Activated CD4-positive, alpha-beta T cell treated with anti-CD3 and anti-CD28 coated beads, Interleukin-2, amount 10 ng/mL, durations not matched to agents 24 days and 14 days (primary cell): ENCODE measurements around the gene TMPRSS11F. TPM values are rescaled to one million over a fixed set of nuclear protein-coding genes. Genes with fewer than 3 reads are reported as not detected.

Experiments
- DNase-seq: peaks from one replicate; pipeline ENCODE4 v3.0.0; 2022
- H3K27ac Mint-ChIP-seq: one replicate; pipeline ENCODE4 v1.8.0; 2022; ENCODE audit warnings: mild to moderate bottlenecking, mixed read lengths
- H3K27me3 Mint-ChIP-seq: one replicate; pipeline ENCODE4 v1.8.0; 2022; ENCODE audit warnings: mixed read lengths
- H3K36me3 Mint-ChIP-seq: one replicate; pipeline ENCODE4 v1.8.0; 2022; ENCODE audit warnings: low read depth, mild to moderate bottlenecking, mixed read lengths
- H3K4me1 Mint-ChIP-seq: one replicate; pipeline ENCODE4 v1.8.0; 2021; ENCODE audit warnings: mixed read lengths
- H3K4me3 Mint-ChIP-seq: one replicate; pipeline ENCODE4 v1.8.0; 2022; ENCODE audit warnings: mild to moderate bottlenecking, moderate library complexity, mixed read lengths
- H3K9me3 Mint-ChIP-seq: one replicate; pipeline ENCODE4 v1.8.0; 2021; ENCODE audit warnings: mixed read lengths
- intact Hi-C: fragments of 100-400 bp; cut with micrococcal nuclease; formaldehyde crosslinking; loops from one replicate; pipeline ENCODE4 v1.15.1; 2023
- total RNA-seq: library from RNA; stranded (reverse); gene quantifications from 2 replicates; pipeline ENCODE4 v1.2.3, GENCODE V29; 2022

The TMPRSS11F gene
- total RNA-seq, 1 donor from 2014 or later, result not detected

DNA sequence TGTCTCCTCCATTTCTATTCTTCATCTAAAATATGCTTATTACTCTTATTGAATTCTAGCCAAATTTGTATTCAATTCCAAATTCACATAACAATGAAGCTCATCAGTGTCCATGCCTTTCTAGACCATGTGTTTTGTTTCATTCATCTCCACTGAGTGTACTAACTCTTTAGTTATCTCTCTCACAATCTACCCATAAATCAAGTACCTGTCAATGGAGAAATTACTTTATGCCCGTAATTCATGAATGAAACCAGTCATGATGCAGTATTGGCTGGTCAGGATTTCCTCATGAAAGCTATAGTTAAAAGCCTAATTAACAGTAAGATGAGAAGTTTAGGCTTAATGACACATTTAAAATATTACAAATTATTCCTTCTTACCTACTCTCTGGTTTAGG lies 12.2 kb upstream of the TMPRSS11F start:
- H3K9me3 Mint-ChIP-seq, result no peaks in the 10 kb centered on the region
- no peaks in the 10 kb centered on the region for H3K4me1 Mint-ChIP-seq
- H3K36me3 Mint-ChIP-seq, result no peaks in the 10 kb centered on the region
- H3K27me3 Mint-ChIP-seq, result no peaks in the 10 kb centered on the region
- H3K27ac Mint-ChIP-seq, result no peak overlapping the region
- H3K4me3 Mint-ChIP-seq, result no peak overlapping the region
- intact Hi-C loops, result no loop called here
- no peak for DNase-seq

- no peaks in the 10 kb centered on the region for H3K36me3 Mint-ChIP-seq
- H3K4me1 Mint-ChIP-seq, result no peaks in the 10 kb centered on the region
- H3K9me3 Mint-ChIP-seq, result no peaks in the 10 kb centered on the region
- H3K4me3 Mint-ChIP-seq, result no peak overlapping the region
- DNase-seq, result no peak
- no peaks in the 10 kb centered on the region for H3K27me3 Mint-ChIP-seq
- no peak overlapping the region for H3K27ac Mint-ChIP-seq
- intact Hi-C loops, result no loop called here
Measured at GRCh38 chr4:68132342-68132741, 2.7 kb upstream of the TMPRSS11F start.

DNA sequence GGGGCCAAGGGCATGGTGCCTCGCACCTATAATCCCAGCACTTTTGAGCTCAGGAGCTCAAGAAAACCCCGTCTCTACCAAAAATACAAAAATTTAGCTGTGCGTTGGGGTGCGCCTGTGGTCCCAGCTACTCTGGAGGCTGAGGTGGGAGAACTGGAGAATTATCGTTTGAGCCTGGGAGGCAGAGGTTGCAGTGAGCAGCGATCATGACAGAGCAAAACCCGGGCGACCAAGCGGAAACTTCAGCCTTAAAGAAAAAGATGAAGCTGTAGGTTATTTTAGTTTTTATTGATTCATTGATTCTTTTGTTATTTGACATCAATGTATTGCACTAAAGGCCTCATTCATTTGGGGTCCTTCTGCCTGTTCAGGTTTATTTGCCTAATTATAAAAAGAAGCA lies 5.4 kb downstream of the TMPRSS11F start:
- no peaks in the 10 kb centered on the region for H3K9me3 Mint-ChIP-seq
- intact Hi-C loops, result no loop called here
- H3K4me3 Mint-ChIP-seq, result no peak overlapping the region
- H3K4me1 Mint-ChIP-seq, result no peaks in the 10 kb centered on the region
- no peak overlapping the region for H3K27ac Mint-ChIP-seq
- DNase-seq, result no peak
- H3K27me3 Mint-ChIP-seq, result no peaks in the 10 kb centered on the region
- H3K36me3 Mint-ChIP-seq, result no peaks in the 10 kb centered on the region

DNA sequence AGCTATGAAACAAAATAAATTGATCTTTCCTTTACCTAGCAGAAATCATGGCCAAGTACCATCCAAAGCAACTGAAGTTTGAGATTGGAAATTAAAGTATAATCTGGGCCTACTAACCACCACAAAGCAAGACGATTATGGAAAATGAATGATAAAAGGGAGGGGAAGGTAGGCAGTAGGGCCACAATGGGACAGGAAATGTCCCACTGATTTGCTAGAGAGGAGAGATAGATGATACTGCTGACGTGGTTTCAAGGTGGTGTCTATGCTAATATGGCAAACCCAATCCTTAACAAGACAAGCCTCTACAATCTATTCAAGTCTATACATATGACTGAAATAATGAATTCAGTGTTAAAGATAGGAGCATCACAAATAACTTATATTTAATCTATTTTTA lies 6.1 kb downstream of the TMPRSS11F start:
- Mint-ChIP-seq H3K4me1 (no peaks in the 10 kb centered on the region), H3K4me3 (no peak overlapping the region), H3K27ac (no peak overlapping the region), H3K27me3 (no peaks in the 10 kb centered on the region), H3K36me3 (no peaks in the 10 kb centered on the region), H3K9me3 (no peaks in the 10 kb centered on the region)
- intact Hi-C loops, result no loop called here
- no peak for DNase-seq

DNA sequence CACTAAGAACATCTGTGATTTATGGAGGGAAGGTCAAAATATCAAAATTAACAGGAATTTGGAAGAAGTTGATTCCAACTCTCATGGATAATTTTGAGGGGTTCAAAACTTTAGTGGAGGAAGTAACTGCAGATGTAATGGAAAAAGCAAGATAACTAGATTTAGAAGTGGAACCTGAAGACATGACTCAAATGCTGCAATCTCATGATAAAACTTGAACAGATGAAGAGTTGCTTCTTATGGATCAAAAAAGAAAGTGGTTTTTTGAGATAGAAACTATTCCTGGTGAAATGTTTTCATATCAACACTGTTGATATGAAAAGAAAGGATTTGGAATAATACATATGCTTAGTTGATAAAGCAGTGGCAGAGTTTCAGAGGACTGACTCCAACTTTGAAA lies 9.7 kb downstream of the TMPRSS11F start:
- Mint-ChIP-seq H3K4me3 (no peak overlapping the region), H3K27me3 (no peaks in the 10 kb centered on the region), H3K36me3 (no peaks in the 10 kb centered on the region), H3K4me1 (no peaks in the 10 kb centered on the region), H3K9me3 (no peaks in the 10 kb centered on the region), H3K27ac (no peak overlapping the region)
- DNase-seq, result no peak
- intact Hi-C loops, result no loop called here

DNA sequence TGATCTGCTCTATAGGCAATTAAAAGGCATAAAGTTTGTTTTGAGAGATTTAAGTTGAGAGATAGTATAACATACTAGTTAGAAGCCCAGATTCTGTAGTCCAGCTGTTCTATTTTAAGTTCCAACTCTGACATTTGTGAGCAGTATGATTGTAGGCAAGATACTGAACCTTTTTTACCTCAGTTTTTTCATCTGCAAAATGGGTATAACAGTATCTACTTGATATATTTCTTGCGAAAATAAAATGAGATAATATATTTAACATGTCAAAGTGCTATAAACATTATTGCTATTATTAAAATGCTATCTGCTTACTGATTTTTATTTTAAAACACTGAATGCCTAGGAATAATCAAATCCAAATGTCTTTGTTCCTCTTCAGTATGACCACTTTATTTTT lies 19.2 kb downstream of the TMPRSS11F start:
- H3K27me3 Mint-ChIP-seq, result no peaks in the 10 kb centered on the region
- no peak overlapping the region for H3K4me3 Mint-ChIP-seq
- intact Hi-C loops, result no loop called here
- H3K9me3 Mint-ChIP-seq, result no peaks in the 10 kb centered on the region
- DNase-seq, result no peak
- no peak overlapping the region for H3K27ac Mint-ChIP-seq
- H3K4me1 Mint-ChIP-seq, result no peaks in the 10 kb centered on the region
- H3K36me3 Mint-ChIP-seq, result no peaks in the 10 kb centered on the region

DNA sequence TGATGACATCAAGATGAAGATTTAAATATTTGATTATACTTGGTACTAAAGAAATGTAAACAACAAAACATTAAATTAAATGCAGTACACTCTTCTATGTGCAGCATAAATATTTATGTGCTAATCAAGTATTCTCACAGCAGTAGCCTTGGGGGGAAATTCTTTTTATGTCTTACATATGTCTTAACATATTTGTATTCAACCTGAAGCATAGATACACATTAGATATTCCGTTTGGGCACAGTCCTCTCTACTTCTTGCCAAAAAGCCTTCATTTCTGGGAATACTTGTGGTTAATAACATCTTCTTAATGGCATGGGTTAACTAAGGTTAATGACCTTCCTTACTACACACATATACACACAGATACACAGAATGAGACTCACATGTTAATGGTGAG lies 19.8 kb downstream of the TMPRSS11F start:
- DNase-seq, result no peak

GRCh38 chr4:68082758-68083157 lies 46.9 kb downstream of the TMPRSS11F start:
- Mint-ChIP-seq H3K4me3 (no peak overlapping the region), H3K27ac (no peak overlapping the region)
- intact Hi-C loops, result no loop called here

More for the DNA sequence above, 19.8 kb downstream of the TMPRSS11F start:
- H3K36me3 Mint-ChIP-seq, result no peaks in the 10 kb centered on the region
- no peaks in the 10 kb centered on the region for H3K27me3 Mint-ChIP-seq
- H3K9me3 Mint-ChIP-seq, result no peaks in the 10 kb centered on the region
- no peaks in the 10 kb centered on the region for H3K4me1 Mint-ChIP-seq
- H3K27ac Mint-ChIP-seq, result no peak overlapping the region
- no peak overlapping the region for H3K4me3 Mint-ChIP-seq
- intact Hi-C loops, result no loop called here

GRCh38 chr4:68079928-68080327 lies 49.7 kb downstream of the TMPRSS11F start:
- no peak for DNase-seq
- no peaks in the 10 kb centered on the region for H3K36me3 Mint-ChIP-seq
- no peak overlapping the region for H3K27ac Mint-ChIP-seq
- no peaks in the 10 kb centered on the region for H3K9me3 Mint-ChIP-seq
- intact Hi-C loops, result no loop called here
- no peak overlapping the region for H3K4me3 Mint-ChIP-seq
- H3K4me1 Mint-ChIP-seq, result no peaks in the 10 kb centered on the region
- H3K27me3 Mint-ChIP-seq, result no peaks in the 10 kb centered on the region

More at GRCh38 chr4:68082758-68083157, 46.9 kb downstream of the TMPRSS11F start:
- H3K9me3 Mint-ChIP-seq, result peaks cover 6% of the 10 kb centered on the region
- H3K36me3 Mint-ChIP-seq, result no peaks in the 10 kb centered on the region
- H3K27me3 Mint-ChIP-seq, result no peaks in the 10 kb centered on the region
- no peaks in the 10 kb centered on the region for H3K4me1 Mint-ChIP-seq
- no peak for DNase-seq

DNA sequence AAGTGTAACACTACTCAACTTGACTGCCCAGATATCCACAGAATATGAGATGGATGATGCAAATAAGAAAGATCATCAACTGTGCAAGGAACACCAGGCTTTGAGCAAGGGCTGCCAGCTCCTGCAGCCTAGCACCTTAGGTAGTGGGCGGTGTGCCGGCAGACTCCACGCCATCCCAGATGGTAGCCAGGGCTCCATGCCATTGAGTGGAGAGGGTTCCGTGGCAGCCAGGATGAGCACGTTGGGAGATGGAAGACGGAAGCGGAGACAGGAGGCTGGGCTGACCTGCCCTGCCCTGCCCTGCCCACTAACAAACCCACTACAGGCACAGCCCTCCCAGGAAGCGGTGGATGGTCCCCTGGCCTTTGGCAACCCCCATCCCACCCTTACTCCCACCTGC lies 51.9 kb downstream of the TMPRSS11F start:
- H3K27me3 Mint-ChIP-seq, result peaks cover 2% of the 10 kb centered on the region
- no peaks in the 10 kb centered on the region for H3K36me3 Mint-ChIP-seq
- no peaks in the 10 kb centered on the region for H3K4me1 Mint-ChIP-seq
- intact Hi-C loops, result no loop called here
- no peak overlapping the region for H3K27ac Mint-ChIP-seq
- H3K4me3 Mint-ChIP-seq, result no peak overlapping the region
- no peak for DNase-seq
- no peaks in the 10 kb centered on the region for H3K9me3 Mint-ChIP-seq

DNA sequence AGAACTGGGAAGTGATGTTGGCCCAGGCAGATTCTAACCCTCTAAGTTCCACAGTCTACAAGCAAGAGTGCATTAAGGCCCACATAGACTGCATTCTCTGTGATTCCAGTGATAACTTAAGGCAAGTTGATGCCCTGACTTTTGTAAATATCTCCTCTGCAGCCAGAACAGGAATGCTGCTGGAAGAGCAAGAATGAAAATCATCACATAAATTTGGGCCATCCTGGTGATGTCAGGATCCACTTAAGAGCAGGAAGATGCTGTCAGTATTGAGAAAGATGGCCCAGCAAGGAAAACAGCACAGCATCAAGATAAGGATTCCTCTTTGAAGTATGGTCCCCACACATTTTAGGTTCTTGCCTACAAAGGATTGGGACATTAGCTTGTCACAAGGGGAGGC lies 52.4 kb downstream of the TMPRSS11F start:
- intact Hi-C loops, result no loop called here
- no peaks in the 10 kb centered on the region for H3K36me3 Mint-ChIP-seq
- no peaks in the 10 kb centered on the region for H3K4me1 Mint-ChIP-seq

GRCh38 chr4:68076194-68076593 lies 53.5 kb downstream of the TMPRSS11F start:
- no peaks in the 10 kb centered on the region for H3K9me3 Mint-ChIP-seq
- H3K36me3 Mint-ChIP-seq, result no peaks in the 10 kb centered on the region
- intact Hi-C loops, result no loop called here
- H3K27ac Mint-ChIP-seq, result no peak overlapping the region
- H3K27me3 Mint-ChIP-seq, result peaks cover 2% of the 10 kb centered on the region
- H3K4me1 Mint-ChIP-seq, result no peaks in the 10 kb centered on the region
- DNase-seq, result no peak
- no peak overlapping the region for H3K4me3 Mint-ChIP-seq

More for the DNA sequence above, 52.4 kb downstream of the TMPRSS11F start:
- Mint-ChIP-seq H3K27ac (no peak overlapping the region), H3K4me3 (no peak overlapping the region), H3K27me3 (peaks cover 2% of the 10 kb centered on the region), H3K9me3 (no peaks in the 10 kb centered on the region)
- DNase-seq, result no peak

GRCh38 chr4:68074397-68074796 lies 55.3 kb downstream of the TMPRSS11F start:
- Mint-ChIP-seq H3K36me3 (no peaks in the 10 kb centered on the region), H3K27me3 (peaks cover 2% of the 10 kb centered on the region), H3K27ac (no peak overlapping the region), H3K4me1 (no peaks in the 10 kb centered on the region), H3K9me3 (no peaks in the 10 kb centered on the region), H3K4me3 (no peak overlapping the region)
- intact Hi-C loops, result no loop called here
- DNase-seq, result no peak

DNA sequence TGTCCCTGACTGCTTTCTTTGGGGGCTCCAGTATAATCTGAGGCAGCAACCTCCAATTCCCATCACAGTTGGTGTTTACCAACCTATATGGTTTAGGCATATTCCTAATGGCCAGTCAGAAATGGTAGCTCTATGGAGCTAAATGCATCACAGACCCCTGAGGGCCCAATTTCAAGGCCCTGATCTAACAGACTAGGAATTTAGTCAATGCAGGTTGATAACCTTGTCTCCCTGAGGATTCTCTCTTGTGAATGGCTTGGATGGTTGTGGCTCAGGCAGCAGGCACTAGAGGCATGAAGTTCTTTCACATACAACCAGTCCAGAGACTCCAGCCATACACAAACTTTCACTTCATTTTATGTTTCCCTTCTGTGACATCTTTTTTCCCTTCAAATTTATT lies 59.4 kb downstream of the TMPRSS11F start:
- Mint-ChIP-seq H3K4me1 (no peaks in the 10 kb centered on the region), H3K27ac (no peak overlapping the region), H3K36me3 (no peaks in the 10 kb centered on the region), H3K9me3 (no peaks in the 10 kb centered on the region), H3K4me3 (no peak overlapping the region), H3K27me3 (peaks cover 2% of the 10 kb centered on the region)
- intact Hi-C loops, result no loop called here
- no peak for DNase-seq

DNA sequence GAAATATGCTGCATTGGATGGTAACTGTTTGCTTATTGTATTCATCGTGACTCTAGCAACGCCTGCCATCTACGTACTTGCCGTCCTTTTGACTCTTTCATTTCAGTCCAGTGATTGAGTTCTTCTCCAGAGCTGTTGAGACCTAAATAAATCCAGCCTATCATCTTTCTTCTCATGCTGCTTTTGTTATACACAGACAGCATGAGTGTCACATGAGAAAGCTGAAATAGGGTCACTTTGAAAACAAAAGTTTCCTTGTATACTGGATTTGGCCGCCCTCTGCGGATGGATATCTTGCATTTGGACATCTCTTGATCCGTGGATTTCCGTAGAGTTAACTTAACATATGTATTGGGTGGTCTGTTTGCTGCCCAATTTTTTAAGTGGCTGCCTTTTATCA lies 67.2 kb downstream of the TMPRSS11F start:
- H3K4me1 Mint-ChIP-seq, result no peaks in the 10 kb centered on the region
- intact Hi-C loops, result no loop called here
- no peak overlapping the region for H3K27ac Mint-ChIP-seq
- no peaks in the 10 kb centered on the region for H3K27me3 Mint-ChIP-seq
- DNase-seq, result no peak
- H3K36me3 Mint-ChIP-seq, result no peaks in the 10 kb centered on the region
- H3K9me3 Mint-ChIP-seq, result no peaks in the 10 kb centered on the region
- H3K4me3 Mint-ChIP-seq, result no peak overlapping the region
